NCI-H2107 treated with DMSO at 0.1 percent for 48 hours (cell line): Measurements from ENCODE around the gene ALK.

Experiments
- DNase-seq: peaks from one replicate; lab custom pipeline; 2025; ENCODE audit not compliant: unreplicated experiment; lab: John Stamatoyannopoulos, UW

ALK gene

DNA sequence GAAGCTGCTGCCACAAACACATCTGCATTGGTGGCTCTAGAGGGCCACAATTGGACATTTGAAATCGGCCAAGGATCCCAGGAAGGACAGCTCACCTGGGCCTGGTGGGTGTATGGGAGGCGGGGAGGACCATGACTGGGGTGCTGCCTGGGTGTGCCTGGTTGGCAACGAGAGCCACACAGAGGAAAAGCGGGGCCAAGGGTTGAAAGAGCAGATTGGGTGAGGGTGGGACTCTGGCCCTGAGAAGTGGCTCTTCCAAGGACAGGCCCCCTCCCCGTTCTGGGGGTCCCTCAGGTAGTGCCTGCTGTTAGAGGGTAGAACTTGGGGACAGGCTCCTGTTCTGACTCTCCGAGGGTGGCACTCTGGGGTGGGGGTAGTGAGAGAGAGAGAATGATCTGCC is 703.3 kb downstream of the ALK start:
- DNase-seq = no peak

DNA sequence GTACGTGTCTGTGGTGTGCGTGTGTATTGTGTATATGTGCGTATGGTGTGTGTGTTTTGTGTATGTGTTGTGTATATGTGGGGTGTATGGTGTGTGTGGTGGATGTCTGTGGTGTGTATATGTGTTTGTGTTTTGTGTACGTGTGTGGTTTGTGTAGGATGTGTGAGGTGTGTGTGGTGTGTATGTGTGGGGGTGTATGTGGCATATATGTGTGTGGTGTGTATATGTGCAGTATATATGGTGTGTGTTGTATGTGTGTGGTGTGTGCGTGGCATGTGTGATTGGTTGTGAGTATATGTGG is 704.8 kb downstream of the ALK start:
- DNase-seq = no peak

DNA sequence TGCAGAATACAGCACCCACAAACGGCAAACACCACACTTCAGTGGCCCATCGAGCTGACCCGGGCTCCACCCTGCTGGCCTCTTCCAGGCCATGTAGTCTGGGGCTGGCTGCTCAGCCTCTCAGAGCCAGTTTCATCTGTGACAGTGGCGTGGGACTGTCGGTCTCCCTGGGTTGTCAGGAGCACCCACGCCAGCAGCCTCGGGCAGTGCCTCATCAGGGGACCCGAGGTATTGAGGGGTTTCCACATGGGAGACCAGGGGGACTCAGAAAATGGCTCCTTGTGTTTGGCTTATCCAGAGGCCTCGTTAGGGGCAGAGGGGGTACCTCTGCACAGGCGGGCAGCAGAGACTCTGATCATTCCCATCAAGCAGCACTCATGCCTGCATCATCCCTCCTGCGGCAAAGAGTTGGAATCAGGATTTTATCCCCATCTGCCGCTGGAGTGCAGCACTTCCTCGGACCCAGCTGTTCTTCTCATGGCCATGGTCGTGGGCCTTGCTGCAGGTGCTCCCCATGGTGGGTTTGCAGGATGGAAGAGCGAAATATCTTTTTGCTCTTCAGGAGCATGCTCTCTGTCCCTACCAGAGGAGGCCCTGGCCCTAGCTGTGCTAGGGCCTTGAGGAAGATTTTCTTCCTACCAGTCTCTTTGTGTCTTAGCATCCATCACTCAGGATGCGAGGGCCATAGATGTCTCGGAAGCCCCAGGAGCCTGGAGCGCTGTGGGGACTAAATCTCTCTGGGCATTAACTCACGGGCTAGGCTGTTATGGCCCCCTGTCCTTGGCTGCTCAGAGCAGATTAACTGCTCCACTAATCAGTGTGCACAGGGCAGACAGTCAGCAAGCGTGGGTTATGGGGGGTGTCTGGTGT is 705.4 kb downstream of the ALK start:
- DNase-seq = no peak

DNA sequence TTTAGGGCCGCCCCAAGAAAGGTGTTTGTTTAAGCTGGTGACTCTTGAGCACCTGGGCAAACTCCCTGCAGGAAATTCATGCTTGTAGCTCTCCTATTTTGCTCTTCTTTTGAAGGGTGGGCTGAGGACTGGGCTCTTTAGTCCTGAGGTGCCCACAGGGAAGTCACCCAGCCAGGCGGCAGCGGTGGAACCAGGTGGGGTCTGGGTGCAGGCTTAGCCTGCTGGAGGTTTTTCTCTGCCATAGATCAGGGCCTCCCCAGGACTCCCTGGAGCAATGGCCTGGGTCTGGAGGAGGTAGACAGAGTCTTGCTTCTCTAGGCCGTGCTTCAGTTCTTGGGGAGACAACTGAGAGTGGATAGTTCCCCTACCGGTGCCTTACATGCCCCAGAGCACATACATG is 706.3 kb downstream of the ALK start:
- DNase-seq = no peak

DNA sequence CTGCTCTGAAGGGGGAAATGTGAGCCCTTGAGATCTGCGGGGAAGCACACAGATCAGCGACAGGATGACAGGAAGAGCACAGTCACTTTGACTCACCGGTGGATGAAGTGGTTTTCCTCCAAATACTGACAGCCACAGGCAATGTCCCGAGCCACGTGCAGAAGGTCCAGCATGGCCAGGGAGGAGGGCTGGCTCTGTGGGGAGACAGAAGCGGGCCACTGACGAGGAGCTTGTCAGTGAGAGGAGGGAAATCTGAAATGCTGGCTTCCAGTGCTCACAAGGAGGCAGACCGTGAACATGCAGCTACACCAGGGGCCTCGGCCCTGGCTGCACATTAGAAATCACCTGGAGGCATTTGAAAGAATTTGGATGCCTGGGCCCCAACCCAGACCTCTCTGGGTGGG is 707.5 kb downstream of the ALK start:
- no peak for DNase-seq

DNA sequence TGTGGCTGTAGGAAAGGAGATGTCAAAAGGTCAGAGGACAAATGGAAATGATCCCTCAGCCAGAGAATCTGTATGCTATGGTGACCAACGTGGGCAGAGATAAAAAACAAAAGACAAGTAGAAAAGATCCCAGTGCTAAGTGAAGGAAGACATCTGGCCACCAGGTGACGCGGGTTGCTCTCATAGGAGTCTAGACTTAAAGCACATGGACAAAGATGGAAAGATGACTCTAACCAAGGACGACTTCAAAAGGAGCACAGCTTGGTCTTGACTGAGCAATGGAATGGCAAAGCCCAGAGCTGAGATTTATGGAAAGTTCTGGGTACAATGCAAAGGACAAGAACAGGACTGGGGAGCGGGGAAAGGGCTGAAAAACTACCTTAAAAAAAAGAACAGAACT is 709.4 kb downstream of the ALK start:
- DNase-seq = no peak

DNA sequence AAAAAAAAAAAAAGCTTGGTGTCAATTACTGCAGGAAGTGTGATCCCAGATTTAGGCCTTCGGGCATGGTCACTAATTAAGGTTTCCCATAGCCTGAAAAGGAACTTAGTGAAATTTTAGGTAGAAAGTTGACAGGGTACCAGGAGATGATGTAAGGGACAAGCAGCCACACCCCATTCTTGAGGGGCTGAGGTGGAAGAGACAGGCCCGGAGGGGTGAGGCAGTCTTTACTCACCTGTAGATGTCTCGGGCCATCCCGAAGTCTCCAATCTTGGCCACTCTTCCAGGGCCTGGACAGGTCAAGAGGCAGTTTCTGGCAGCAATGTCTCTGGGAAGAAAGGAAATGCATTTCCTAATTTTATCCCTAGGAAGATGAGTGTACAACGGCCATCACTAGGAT is 711.8 kb downstream of the ALK start:
- DNase-seq = no peak

DNA sequence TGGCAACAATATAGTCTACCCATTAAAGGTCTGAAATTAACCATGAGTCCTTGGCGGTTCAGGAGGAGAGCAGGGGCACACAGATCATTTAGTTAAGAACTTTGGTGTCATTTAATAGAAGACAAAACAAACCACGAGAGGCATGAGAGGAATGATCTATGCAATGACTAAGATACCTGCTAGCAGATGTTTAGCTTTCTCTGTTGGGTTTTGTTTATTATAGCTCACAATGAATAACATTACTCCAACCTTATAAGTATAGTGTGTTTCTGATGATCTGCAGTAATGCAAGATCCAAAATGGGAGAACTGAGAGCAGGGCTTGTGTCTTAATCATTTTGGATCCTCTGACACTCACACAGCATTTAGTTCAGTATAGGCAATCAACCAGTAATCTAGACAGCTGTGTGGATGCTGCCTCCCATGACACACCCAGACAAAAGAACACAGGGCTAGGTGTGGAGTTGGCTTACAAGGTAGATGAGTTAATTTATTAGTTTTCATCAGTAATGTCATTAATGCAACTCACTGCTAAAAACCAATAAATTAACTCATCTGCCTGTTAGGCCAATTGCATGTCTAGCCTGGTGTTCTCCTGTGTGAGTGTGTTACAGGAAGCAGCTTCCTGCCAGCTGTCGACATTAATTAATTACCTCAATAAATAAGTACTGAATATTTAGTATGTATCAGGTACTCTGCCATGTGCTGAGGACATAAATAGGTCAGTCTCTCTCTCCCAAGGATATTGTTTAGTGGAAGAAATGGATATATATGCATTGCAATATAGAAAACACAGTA is 713.8 kb downstream of the ALK start:
- DNase-seq = no peak

DNA sequence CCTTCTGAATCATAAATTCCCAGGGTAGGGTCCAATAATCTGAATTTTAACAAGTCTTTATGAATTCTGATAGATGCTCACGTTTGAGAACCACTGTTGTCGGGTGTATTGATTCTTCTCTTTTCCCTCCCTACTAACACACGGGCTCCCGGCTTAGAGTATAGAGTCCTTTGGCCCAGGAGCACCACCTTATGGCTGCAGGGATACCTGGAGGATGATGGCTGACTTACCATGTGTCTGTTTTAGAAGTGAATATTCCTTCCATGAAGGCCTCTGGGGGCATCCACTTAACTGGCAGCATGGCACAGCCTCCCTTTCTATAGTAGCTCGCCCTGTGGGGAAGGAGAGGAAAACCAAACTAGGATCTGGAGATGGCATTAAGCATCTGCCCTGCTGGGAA is 714.4 kb downstream of the ALK start:
- no peak for DNase-seq

DNA sequence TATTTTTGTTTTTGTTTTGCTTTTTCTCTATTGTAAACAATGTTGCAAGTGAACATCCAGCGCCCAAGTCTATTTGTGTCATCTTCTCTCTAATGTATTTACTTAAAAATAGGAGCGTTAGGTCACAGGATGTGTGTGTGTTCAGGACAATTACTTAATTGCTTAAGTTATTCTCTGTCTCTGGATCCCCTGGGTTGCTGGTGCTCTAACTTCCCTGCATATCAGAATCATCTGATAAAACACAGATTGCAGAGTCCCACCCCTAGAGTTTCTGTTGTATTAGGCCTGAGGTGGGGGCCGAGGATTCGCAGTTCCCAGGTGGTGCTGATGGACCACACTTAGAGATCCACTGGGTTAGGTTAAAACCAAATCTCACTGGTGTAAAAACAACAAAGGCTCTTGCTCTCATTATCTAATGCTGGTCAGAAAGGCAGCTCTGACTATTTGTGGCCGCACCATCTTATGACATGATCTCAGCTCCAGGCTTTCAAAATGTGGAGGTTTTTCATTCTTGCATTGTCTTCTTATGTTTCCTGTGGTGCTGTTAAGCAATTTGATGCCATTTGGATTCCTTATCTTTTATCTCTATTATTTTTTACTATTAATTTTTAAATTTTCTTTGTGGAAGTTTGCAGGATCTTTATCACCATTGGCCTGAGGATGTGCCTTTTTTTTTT is 718.4 kb downstream of the ALK start:
- no peak for DNase-seq

DNA sequence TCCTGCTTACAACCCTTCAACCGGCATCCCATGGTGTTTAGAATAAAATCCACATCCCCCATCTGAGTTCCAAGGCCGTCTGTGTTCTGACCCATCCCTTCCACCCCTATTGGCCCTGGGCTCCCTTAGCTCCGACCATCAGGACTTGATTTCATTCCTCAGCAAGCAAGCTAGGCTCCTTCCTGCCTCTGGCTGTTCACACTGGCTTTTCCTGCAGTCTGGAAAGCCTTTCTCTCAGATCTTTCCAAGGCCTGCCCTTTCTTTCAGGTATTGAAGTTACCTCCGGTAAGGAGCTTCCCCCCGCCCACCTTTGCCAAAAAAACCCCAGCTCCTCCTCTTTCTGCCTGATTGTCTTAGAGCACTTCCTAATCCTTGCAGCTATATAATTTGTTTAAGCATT is 719.4 kb downstream of the ALK start:
- DNase-seq = no peak

DNA sequence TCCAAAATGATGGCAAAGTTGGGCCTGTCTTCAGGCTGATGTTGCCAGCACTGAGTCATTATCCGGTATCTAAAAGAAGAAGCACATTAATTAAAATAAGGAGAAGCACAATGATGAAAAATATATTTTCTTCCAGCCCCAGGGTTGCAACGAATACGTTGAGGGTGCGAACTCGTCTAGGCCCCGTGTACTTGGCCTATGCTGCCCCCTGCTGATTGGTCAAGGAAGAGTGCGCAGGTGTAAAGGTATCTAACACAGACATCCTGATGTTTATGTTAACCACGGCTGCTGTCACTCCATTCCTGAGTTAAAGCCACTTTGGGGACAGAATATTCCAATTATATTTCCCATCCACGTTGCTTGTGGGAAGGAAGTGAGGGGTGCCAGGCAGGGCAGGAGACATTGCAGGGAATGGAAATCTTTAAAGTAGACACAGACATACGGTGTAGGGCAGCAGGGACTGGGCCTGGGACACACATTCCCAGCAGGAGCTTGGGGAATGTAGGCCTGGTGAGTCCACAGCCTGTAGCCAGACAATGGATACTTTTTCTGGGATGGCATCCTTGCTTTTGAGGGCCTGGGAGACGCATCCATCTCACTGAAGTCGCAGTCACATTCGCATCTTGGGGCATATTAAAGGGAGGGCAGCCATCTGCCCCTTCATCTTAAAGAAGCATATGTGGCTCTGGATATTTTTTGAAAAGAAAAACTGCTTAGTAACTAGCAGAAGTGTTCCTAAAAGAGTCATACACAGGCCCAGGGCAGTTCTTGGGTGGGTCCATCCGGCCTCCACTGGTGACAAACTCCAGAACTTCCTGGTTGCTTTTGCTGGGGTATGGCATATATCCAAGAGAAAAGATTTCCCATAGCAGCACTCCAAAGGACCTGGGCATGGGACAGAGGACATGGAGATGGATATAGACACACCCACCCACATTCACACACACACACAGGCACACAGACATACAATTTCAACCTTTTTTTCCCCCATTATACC is 724.3 kb downstream of the ALK start:
- peak; percentile 77 for DNase-seq

DNA sequence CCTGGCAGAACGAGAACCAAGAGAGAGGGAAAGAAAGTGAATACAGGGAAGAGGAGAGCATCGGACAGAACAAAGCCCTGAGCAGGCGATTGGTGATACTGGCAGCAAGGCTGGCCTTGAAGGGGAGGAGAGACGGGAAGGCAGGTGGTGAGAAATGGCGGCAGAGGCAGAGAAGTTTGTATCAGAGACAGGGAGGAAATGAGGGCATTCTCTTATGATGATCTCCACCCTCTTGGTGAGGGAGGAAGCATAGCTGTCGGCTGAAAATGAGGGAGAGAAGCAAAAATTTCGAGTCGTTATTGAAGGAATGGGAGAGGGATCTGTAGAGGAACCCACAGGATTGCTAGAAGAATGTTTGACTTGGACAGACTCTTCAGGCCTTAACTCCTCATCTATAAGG is 725.6 kb downstream of the ALK start:
- no peak for DNase-seq

DNA sequence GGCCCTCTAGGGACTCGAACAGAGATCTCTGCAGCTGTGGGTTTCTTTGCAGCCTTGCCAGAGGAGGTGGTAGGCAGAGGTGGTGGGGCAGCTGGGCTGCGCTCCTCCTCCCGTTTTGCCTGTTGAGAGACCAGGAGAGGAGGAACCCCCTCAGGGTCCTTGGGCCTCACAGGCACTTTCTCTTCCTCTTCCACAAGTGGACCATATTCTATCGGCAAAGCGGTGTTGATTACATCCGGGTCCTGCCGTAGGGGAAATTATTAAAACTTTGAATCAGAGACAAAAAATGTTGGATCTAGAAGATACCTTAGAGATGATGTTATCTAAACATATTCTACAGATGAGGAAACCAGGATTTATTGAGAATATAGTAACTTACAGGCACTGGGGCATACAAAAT is 727.7 kb downstream of the ALK start:
- no peak for DNase-seq

DNA sequence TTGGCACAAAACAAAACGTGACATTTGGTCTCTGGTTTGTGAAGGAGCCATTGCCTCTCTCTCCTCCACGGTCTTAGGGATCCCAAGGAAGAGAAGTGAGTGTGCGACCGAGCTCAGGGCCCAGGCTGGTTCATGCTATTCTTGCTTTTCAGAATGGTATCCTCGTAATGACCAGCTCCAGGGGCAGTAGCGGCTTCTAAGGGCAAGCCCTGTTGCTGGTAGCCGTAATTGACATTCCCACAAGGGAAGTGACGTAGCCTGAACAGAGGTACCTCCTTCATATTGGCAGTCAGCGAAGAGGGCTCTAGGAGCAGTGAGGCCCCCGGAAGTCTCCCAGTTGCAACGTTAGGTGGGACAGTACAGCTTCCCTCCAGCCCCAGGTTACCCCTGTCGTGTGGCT is 728.3 kb downstream of the ALK start:
- DNase-seq = no peak

DNA sequence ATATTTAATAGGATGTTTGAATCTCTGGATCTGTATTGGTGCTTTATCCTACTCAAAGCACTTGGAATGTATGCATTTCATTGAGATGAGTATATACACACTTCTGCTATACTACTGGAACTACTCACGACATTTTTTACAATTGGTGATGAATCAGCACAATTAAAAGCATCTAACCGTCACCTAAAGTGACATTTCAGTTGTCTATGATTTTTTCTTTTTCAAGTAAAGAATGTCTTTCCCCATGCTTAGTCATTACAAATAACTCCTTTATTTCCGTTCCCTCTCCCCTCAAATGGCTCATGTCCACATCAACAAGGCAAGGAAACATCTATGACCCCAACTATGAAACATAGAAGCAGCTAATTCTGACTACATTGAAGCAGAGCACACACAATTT is 728.9 kb downstream of the ALK start:
- no peak for DNase-seq

DNA sequence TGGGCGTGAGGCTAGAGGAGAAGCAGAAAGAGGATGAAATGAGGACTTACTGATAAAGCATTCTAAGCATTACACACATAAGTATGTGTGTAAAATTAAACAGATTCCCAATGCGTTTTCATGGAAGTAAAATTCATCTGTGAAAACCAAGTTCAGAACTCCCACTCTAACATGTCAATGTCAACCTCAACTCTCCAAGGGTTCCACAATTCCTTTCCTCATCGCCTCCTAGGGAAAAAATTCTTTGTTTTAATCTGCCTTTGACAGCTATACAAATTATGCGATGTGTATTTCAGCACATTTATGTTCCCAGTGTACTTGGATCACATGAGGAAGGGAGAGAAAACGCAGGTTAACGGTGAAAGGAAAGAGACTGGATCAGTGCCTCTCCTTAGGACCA is 729.6 kb downstream of the ALK start:
- DNase-seq = no peak

DNA sequence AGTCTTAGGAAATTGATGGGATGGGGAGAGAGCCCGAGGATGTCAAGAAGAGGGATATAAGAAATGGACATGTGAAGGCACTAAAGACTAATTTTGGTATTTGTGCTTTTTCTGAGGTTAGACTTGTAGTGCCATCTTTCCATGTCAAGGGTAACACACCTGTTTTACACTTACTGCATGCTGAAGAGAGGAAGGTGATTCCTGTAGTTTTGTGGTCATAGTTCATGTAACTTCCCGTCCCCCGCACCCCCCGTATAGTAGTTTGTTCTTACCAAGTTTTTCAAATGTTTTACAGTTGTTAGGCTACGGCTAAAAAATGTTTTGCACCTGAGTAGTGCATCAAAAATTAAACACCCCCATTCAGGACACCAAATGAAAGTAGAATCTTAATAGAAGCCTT is 732.3 kb downstream of the ALK start:
- DNase-seq = no peak

DNA sequence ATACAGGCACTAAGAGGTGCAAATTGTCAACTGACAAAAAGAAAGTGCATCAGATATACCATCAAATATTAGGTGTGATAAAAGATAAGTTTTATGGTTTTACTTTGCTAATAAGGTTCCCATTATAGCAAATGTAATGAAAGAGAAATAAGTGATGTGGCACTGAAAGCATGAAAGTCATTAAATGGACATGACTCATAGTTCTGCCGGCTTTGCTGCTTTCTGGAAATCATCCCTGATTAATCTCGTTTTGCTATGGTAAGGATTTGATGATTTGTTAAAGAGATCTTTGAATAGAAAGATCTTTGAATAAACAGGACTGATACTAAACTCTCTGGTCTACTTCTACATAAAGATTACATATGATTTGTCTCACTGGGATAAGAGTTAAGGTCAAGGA is 733.5 kb downstream of the ALK start:
- no peak for DNase-seq

DNA sequence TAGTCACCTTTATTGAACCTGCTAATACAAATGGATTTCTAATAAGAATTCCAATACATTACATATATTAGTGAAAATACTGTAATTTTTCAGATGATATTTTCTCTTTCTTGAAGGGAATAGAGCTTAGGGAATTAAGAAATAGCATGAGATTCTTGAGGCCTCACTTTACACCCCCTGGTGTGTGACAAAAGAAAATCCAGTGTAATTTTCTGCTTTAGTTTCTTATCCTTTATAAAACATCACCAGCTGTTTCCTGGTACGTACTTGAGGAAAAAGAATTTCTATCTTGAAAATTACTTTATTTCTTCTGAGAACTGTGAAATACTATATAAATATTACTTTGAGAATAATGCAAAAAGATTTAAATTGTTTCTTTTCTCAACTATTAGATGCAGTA is 734.6 kb downstream of the ALK start:
- DNase-seq = no peak

DNA sequence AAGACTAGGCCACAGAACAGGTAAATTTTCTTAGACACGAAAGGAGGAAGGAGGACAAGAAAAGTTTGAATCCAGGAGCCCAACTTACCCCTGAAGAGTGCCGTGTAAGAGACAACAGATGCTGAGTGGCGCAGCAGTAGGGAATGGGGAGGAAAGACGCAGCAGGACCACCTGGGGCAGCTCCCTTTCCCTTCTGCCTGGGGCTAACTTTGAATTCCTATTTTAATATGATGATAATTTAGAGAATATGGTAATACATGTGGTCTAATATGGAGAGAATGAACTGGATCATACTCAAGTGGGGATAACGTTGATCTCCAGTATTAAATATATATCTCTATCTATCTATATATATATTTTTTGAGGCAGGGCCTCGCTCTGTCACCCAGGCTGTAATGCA is 736.9 kb downstream of the ALK start:
- no peak for DNase-seq
